AG04449 (cell line): ENCODE results near the gene AP1G2.

ENCODE experiments used
- CTCF ChIA-PET: fragments of 350-600 bp; formaldehyde crosslinking; extraction: SDS; loops from one replicate; lab custom pipeline; 2021; ENCODE audit warnings: antibody characterized with exemption; lab: Yijun Ruan, JAX
- POLR2A ChIA-PET: fragments of 400-600, 350-600 bp; formaldehyde crosslinking; extraction: SDS; loops from one replicate; lab custom pipeline; 2020; ENCODE audit warnings: antibody characterized with exemption, inconsistent platforms; lab: Yijun Ruan, JAX
- DNase-seq: peaks from one replicate; pipeline ENCODE4 v3.0.0-alpha.2; 2010; ENCODE audit warnings: low read depth, low spot score
- H3K4me3 ChIP-seq: 2 replicates; pipeline ENCODE4 v1.5.1; 2011; ENCODE audit warnings: low read depth, mild to moderate bottlenecking, control low read depth, low read length
- CTCF ChIP-seq: IDR thresholded peaks from one replicate; pipeline ENCODE4 v1.5.1; 2011; ENCODE audit warnings: mild to moderate bottlenecking, moderate library complexity, low read length, control low read depth, inconsistent platforms; ENCODE audit not compliant: insufficient read depth; ENCODE audit errors: missing control alignments

AP1G2 gene

GRCh38 chr14:23572836-23573235 is 5.2 kb upstream of the AP1G2 start:
- ChIA-PET CTCF (interaction anchor here (1.0 to 19.3 kb wide), 4 partner anchors 11 to 91 kb away, joined by 3 to 910 read pairs (median 4); partner anchors contain the start of gene THTPA), POLR2A (no interaction called here)
- no peak for DNase-seq

GRCh38 chr14:23572524-23572828 is 4.9 kb upstream of the AP1G2 start:
- TF ChIP-seq CTCF: no peak
- H3K4me3 ChIP-seq: no peak overlapping the region
- ChIA-PET POLR2A (no interaction called here), CTCF (interaction anchor here (1.0 to 19.3 kb wide), 4 partner anchors 11 to 91 kb away, joined by 3 to 910 read pairs (median 4); partner anchors contain the start of gene THTPA)
- no peak for DNase-seq

More at GRCh38 chr14:23572836-23573235, 5.2 kb upstream of the AP1G2 start:
- no peak overlapping the region for H3K4me3 ChIP-seq
- TF ChIP-seq CTCF: no peak

- ChIA-PET POLR2A (no interaction called here), CTCF (interaction anchor here (1.0 to 19.3 kb wide), 5 partner anchors 9 to 90 kb away, joined by 3 to 910 read pairs (median 5); partner anchors contain the start of gene THTPA)
- TF ChIP-seq CTCF: no peak
- H3K4me3 ChIP-seq: no peak overlapping the region
- no peak for DNase-seq
Measured at GRCh38 chr14:23571701-23572523, 4.3 kb upstream of the AP1G2 start.

GRCh38 chr14:23570806-23571483 is 3.4 kb upstream of the AP1G2 start:
- no peak overlapping the region for H3K4me3 ChIP-seq
- CTCF ChIA-PET: interaction anchor here (1.1 to 19.3 kb wide), 4 partner anchors 8 to 89 kb away, joined by 3 to 910 read pairs (median 10); no protein-coding TSS in a partner anchor

GRCh38 chr14:23569443-23570151 is 2.0 kb upstream of the AP1G2 start:
- no peak overlapping the region for H3K4me3 ChIP-seq
- no peak for TF ChIP-seq CTCF
- POLR2A ChIA-PET: no interaction called here
- CTCF ChIA-PET: interaction anchor here (1.0 to 19.3 kb wide), 4 partner anchors 10 to 341 kb away, joined by 3 to 910 read pairs (median 10); no protein-coding TSS in a partner anchor
- no peak for DNase-seq

More at GRCh38 chr14:23570806-23571483, 3.4 kb upstream of the AP1G2 start:
- POLR2A ChIA-PET: no interaction called here
- TF ChIP-seq CTCF: no peak
- DNase-seq: no peak
